HCT116 (cell line): Measurements from ENCODE around the gene PODN. TPM values are rescaled to one million over a fixed set of nuclear protein-coding genes. Genes with fewer than 3 reads are reported as not detected.

ENCODE experiments used
- ATAC-seq: fragments of 200-7000 bp; cut with Tn5 transposase; 2 replicates; pipeline ENCODE4 v1.9.1; 2020; ENCODE audit warnings: mild to moderate bottlenecking, moderate library complexity
- BruUV-seq: library from RNA; stranded (reverse); fragments of 400-500 nt; replicated peaks from 2 replicates; lab custom pipeline; 2021; lab: Mats Ljungman, UMichigan
- CTCF ChIA-PET: fragments of 300-600 bp; sonication (Branson Sonifier 250); formaldehyde crosslinking; loops from one replicate; lab custom pipeline; 2021; ENCODE audit warnings: antibody characterized with exemption; lab: Charles Lee
- POLR2A ChIA-PET: fragments of 300-600, 350-600 bp; sonication (Branson Sonifier 250); formaldehyde crosslinking; loops from one replicate; lab custom pipeline; 2021; ENCODE audit warnings: antibody characterized with exemption; lab: Charles Lee
- RAD21 ChIA-PET, 2 experiments: fragments of 300-600 bp; sonication (Branson Sonifier 250); formaldehyde crosslinking; loops; one replicate each; lab custom pipeline; 2023; ENCODE audit warnings: low total read pairs in 2 of 2; ENCODE audit not compliant: uncharacterized antibody in 2 of 2, unreplicated experiment in 2 of 2, low non-redundant PET in 1 of 2; lab: Charles Lee
- DNase-seq: peaks from one replicate; pipeline ENCODE4 v3.0.0-alpha.2; 2010; ENCODE audit warnings: low read depth, low spot score
- H2AFZ ChIP-seq: fragments of 200-600 bp; shearing (Covaris generic), sonication (generic); 2 replicates; pipeline ENCODE4 v1.6.1; 2017; ENCODE audit warnings: low read depth, mixed run types, mixed read lengths, antibody characterized with exemption, low read length; ENCODE audit not compliant: poor library complexity, severe bottlenecking
- H3K27ac ChIP-seq: 2 replicates; pipeline ENCODE4 v1.5.1; 2012; ENCODE audit warnings: low read depth, low read length
- H3K27me3 ChIP-seq: fragments of 200-600 bp; sonication (generic); 2 replicates; pipeline ENCODE4 v1.6.1; 2016; ENCODE audit warnings: mixed run types, low read length, mixed read lengths; ENCODE audit not compliant: insufficient read depth
- H3K36me3 ChIP-seq, 2 experiments: fragments of 200-500 bp in 1 of 2; fragments of 200-600 bp in 1 of 2; sonication (Bioruptor generic) in 1 of 2; sonication (generic) in 1 of 2; 2 replicates each; pipeline versions ENCODE4 v1.5.1 to v1.6.1; 2014 to 2016; ENCODE audit warnings: low read length in 2 of 2, inconsistent platforms in 1 of 2, mixed read lengths in 1 of 2, mixed run types in 1 of 2; ENCODE audit not compliant: insufficient read depth in 2 of 2, control insufficient read depth in 1 of 2
- H3K4me1 ChIP-seq, 2 experiments: fragments of 200-600 bp in 1 of 2; sonication (generic) in 1 of 2; 2 replicates each; pipeline versions ENCODE4 v1.5.1 to v1.6.1; 2012 to 2017; ENCODE audit warnings: low read length in 2 of 2, inconsistent platforms in 1 of 2, mild to moderate bottlenecking in 1 of 2, mixed read lengths in 1 of 2, mixed run types in 1 of 2, moderate library complexity in 1 of 2; ENCODE audit not compliant: insufficient read depth in 2 of 2, control insufficient read depth in 1 of 2
- H3K4me2 ChIP-seq: fragments of 200-600 bp; sonication (generic); 2 replicates; pipeline ENCODE4 v1.6.1; 2017; ENCODE audit warnings: mixed run types, low read length, mixed read lengths
- H3K4me3 ChIP-seq, 2 experiments: fragments of 200-600 bp in 1 of 2; sonication (generic) in 1 of 2; replicated peaks in 1 of 2; 2 replicates each; pipeline ENCODE4 v1.5.1; 2011 to 2016; ENCODE audit warnings: low read length in 2 of 2, control low read depth in 1 of 2, low read depth in 1 of 2, mild to moderate bottlenecking in 1 of 2, mixed read lengths in 1 of 2, mixed run types in 1 of 2
- H3K79me2 ChIP-seq: fragments of 200-600 bp; sonication (generic); 2 replicates; pipeline ENCODE4 v1.6.1; 2017; ENCODE audit warnings: mild to moderate bottlenecking, mixed run types, low read length, moderate library complexity, mixed read lengths; ENCODE audit not compliant: insufficient read depth
- H3K9ac ChIP-seq: fragments of 200-600 bp; sonication (generic); 2 replicates; pipeline ENCODE4 v1.6.1; 2016; ENCODE audit warnings: low read length, mixed read lengths
- H3K9me2 ChIP-seq: fragments of 200-600 bp; sonication (generic), shearing (Covaris generic); 2 replicates; pipeline ENCODE4 v1.6.1; 2017; ENCODE audit warnings: mixed run types, mild to moderate bottlenecking, moderate library complexity; ENCODE audit not compliant: insufficient read depth
- H3K9me3 ChIP-seq, 2 experiments: fragments of 200-500 bp in 1 of 2; fragments of 200-600 bp in 1 of 2; sonication (Bioruptor generic) in 1 of 2; sonication (generic) in 1 of 2; 2 replicates each; pipeline ENCODE4 v1.6.1; 2014 to 2017; ENCODE audit warnings: low read length in 2 of 2, mixed read lengths in 2 of 2, inconsistent platforms in 1 of 2, low read depth in 1 of 2, mild to moderate bottlenecking in 1 of 2, mixed run types in 1 of 2, moderate library complexity in 1 of 2; ENCODE audit not compliant: control insufficient read depth in 1 of 2, insufficient read depth in 1 of 2
- H4K20me1 ChIP-seq: fragments of 200-600 bp; sonication (generic), shearing (Covaris generic); 2 replicates; pipeline ENCODE4 v1.6.1; 2017; ENCODE audit warnings: mixed run types, mild to moderate bottlenecking, moderate library complexity; ENCODE audit not compliant: insufficient read depth
- CBX3 ChIP-seq: IDR thresholded peaks from 2 replicates; pipeline ENCODE4 v1.6.1; 2012; ENCODE audit warnings: low read depth
- CTCF ChIP-seq, 3 experiments: fragments of 200-600 bp in 1 of 3; sonication (generic) in 1 of 3; IDR thresholded peaks in 2 of 3; conservative IDR thresholded peaks in 1 of 3; 2 replicates each; pipeline ENCODE4 v1.5.1; 2012 to 2017; ENCODE audit warnings: low read depth in 2 of 3, low read length in 2 of 3, antibody characterized with exemption in 1 of 3, borderline replicate concordance in 1 of 3, control low read depth in 1 of 3, mild to moderate bottlenecking in 1 of 3, mixed read lengths in 1 of 3, mixed run types in 1 of 3, moderate library complexity in 1 of 3; ENCODE audit not compliant: insufficient read depth in 1 of 3
- ELF1 ChIP-seq: IDR thresholded peaks from 2 replicates; pipeline ENCODE4 v1.6.1; 2012; ENCODE audit warnings: low read depth, borderline replicate concordance
- EZH2 ChIP-seq: fragments of 200-600 bp; sonication (generic); IDR thresholded peaks from 2 replicates; pipeline ENCODE4 v1.6.1; 2017; ENCODE audit warnings: antibody characterized with exemption, mixed run types
- EZH2phosphoT487 ChIP-seq: fragments of 200-600 bp; IDR thresholded peaks from 2 replicates; pipeline ENCODE4 v1.6.1; 2018; ENCODE audit warnings: antibody characterized with exemption, borderline replicate concordance
- FOSL1 ChIP-seq: IDR thresholded peaks from 2 replicates; pipeline ENCODE4 v1.6.1; 2012; ENCODE audit warnings: low read depth
- SIN3A ChIP-seq: IDR thresholded peaks from 2 replicates; pipeline ENCODE4 v1.6.1; 2012; ENCODE audit warnings: low read depth
- SP1 ChIP-seq: IDR thresholded peaks from 2 replicates; pipeline ENCODE4 v1.6.1; 2012; ENCODE audit warnings: low read depth
- ZNF274 ChIP-seq: fragments of 200-500 bp; sonication (Bioruptor generic); IDR thresholded peaks from 2 replicates; pipeline ENCODE4 v1.6.1; 2014; ENCODE audit warnings: mild to moderate bottlenecking, low read depth, low read length, inconsistent platforms
- intact Hi-C: fragments of 100-400 bp; cut with micrococcal nuclease; formaldehyde crosslinking; loops from 2 replicates; pipeline ENCODE4 v1.10.0; 2022
- total RNA-seq: library from RNA; stranded (reverse); gene quantifications from one replicate; pipeline ENCODE4 v1.2.1, GENCODE V29; 2021; ENCODE audit not compliant: unreplicated experiment
- TF ChIP-seq, protein P1 (sequence below): IDR thresholded peaks from 2 replicates; pipeline ENCODE4 v1.6.1; 2011; ENCODE audit warnings: mild to moderate bottlenecking, low read length, moderate library complexity; ENCODE audit not compliant: insufficient replicate concordance; ENCODE audit errors: extremely low read depth

The PODN gene
- total RNA-seq, 1 experiment from 2014 or later, result 0.22 TPM

- TF ChIP-seq CTCF (IDR thresholded peaks at IDR 0.05 in 2 of 3, conservative IDR thresholded peaks at IDR 0.05 in 1 of 3; ENCODE audit: borderline replicate concordance in 1 of 3, insufficient read depth in 1 of 3, low read depth in 2 of 3, low read length in 2 of 3) (no peak), SP1 (no peak), ELF1 (no peak)
These were observed 63.1 kb downstream of the PODN start (continued) for GRCh38 chr1:53125122-53125521.

DNA sequence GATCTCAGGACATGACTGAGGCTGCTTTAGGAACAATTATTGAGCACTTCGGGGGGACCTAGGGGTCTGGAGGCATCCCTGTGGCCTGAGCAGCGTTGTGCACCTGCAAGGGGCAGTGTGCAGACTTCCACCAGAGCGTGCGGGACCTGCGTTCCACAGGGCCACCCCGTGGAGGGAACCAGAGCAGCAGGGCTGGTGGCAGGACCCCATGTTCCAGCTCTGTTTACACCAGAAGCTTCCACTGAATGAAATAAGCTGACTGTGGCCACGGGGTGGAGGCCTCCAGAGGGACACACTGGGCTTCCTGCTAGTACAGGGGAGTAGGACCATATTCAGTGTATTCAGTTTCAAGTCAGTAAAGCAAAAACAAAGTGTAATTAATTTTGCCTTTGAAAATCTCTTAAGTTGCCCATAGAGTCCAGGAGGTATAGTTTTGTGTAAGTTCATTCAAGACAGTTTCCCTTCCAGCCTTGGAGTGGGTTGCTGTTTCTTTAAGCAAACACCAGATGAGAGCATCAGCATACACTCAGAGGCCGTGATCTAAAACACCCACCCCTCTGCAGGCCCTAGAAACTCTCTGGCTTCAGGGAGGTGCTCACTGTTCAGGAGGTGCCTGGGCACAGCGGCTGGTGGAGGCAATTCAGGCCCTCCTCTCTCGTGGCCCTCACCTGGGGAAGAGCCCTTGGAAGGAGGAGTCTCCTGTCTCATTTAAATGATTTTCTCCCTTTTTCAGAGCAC is 63.8 kb downstream of the PODN start:
- no TSS peak for BruUV-seq
- ATAC-seq, result peak; percentile 44; the same call in 1 of the 2 replicates

More for the DNA sequence above, 63.8 kb downstream of the PODN start:
- H3K27me3 ChIP-seq, result no peaks in the 10 kb centered on the region
- POLR2A ChIA-PET, result no interaction called here
- no peaks in the 10 kb centered on the region for H3K36me3 ChIP-seq
- H3K79me2 ChIP-seq, result no peaks in the 10 kb centered on the region
- no peaks in the 10 kb centered on the region for H3K9me3 ChIP-seq
- no peak overlapping the region for H3K4me2 ChIP-seq
- no peaks in the 10 kb centered on the region for H3K4me1 ChIP-seq
- H4K20me1 ChIP-seq, result no peaks in the 10 kb centered on the region
- CTCF ChIA-PET, result no interaction called here
- no peak overlapping the region for H3K27ac ChIP-seq
- no peak overlapping the region for H3K9ac ChIP-seq
- no peak overlapping the region for H2AFZ ChIP-seq
- no peak overlapping the region for H3K4me3 ChIP-seq
- TF ChIP-seq EZH2 (no peak), CTCF (IDR thresholded peaks at IDR 0.05 in 2 of 3, conservative IDR thresholded peaks at IDR 0.05 in 1 of 3; ENCODE audit: borderline replicate concordance in 1 of 3, insufficient read depth in 1 of 3, low read depth in 2 of 3, low read length in 2 of 3) (no peak), ELF1 (no peak), CBX3 (no peak), FOSL1 (no peak), ZNF274 (no peak), EZH2phosphoT487 (no peak), SP1 (no peak), SIN3A (no peak)
- TF ChIP-seq, protein P1, sequence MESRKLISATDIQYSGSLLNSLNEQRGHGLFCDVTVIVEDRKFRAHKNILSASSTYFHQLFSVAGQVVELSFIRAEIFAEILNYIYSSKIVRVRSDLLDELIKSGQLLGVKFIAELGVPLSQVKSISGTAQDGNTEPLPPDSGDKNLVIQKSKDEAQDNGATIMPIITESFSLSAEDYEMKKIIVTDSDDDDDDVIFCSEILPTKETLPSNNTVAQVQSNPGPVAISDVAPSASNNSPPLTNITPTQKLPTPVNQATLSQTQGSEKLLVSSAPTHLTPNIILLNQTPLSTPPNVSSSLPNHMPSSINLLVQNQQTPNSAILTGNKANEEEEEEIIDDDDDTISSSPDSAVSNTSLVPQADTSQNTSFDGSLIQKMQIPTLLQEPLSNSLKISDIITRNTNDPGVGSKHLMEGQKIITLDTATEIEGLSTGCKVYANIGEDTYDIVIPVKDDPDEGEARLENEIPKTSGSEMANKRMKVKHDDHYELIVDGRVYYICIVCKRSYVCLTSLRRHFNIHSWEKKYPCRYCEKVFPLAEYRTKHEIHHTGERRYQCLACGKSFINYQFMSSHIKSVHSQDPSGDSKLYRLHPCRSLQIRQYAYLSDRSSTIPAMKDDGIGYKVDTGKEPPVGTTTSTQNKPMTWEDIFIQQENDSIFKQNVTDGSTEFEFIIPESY, result no peak
- TF ChIP-seq, all 23 proteins: peak for 0
- no peak for DNase-seq
- RAD21 ChIA-PET, result no interaction called here
- intact Hi-C loops, result no loop called here
- no peaks in the 10 kb centered on the region for H3K9me2 ChIP-seq
